ENCODE data around the gene C1orf226.

C1orf226 gene

DNA sequence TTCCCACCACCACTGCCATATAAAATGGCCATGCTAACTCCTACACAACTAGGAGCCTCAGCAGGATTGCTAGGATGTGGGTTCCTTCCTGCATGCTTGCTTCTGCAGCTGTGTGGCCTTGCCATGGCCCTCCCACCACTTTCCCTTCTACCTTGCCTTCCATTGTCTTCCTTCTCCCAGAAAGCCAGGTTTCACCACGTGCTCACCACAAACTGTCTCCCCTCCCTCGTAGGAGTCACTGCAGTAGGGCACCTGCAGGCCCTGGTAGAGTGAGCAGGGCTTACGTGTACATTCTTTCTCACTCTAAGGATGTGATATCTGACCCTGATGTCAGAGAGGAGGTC is 3.7 kb downstream of the C1orf226 start:
- DNase-seq (ENCODE audit: low spot score) = peak; percentile 15

- DNase-seq (ENCODE audit: low spot score) = peak; percentile 30
Observed at GRCh38 chr1:162385702-162386101, 4.2 kb downstream of the C1orf226 start.

- peak; percentile 34 for DNase-seq (ENCODE audit: low spot score)
Observed at GRCh38 chr1:162386292-162387225, 5.0 kb downstream of the C1orf226 start.

DNA sequence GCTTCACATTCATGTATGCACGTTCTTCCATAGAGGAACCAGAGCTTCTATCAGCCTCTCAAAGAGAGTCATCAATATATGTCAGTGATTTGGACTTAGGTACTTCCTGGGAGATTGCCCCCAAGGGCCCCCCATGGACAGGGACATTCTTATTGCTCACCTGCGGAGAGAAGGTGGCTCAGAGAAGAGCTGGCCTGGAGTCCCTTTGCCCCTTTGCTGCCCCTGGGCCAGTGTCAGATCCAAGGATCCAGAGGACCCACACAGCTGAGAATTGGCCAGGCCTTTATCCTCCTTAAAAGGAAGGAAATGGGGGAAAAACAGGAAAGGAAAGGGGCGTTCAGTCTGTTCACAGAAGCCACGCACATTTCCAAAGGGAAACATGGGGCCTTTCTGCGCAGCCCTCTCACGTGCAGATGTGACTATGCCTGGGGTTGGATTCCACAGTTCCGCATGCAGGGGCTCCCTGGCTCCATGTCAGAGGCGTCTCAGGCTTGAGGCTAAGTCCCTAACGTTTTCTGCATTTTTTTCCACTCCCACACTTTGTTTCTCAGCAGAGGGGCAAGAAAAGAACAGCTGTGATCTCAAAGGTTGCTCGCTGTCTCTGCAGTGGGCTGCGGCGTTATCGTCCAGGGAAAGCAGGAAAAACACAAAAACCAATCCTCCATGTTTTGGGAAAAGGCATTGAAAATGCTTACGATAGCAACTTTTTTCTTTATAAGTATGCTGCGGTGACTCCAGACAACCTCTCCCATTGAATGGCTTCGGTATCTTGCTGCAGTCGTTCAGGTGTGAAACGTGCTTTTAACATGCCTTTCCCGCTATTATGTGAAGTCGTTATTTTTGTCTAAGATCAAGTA is 5.9 kb downstream of the C1orf226 start:
- DNase-seq (ENCODE audit: low spot score) = peak; percentile 40

- DNase-seq (ENCODE audit: low spot score) = peak; percentile 41
Observed at GRCh38 chr1:162388083-162388594, 6.6 kb downstream of the C1orf226 start.

DNA sequence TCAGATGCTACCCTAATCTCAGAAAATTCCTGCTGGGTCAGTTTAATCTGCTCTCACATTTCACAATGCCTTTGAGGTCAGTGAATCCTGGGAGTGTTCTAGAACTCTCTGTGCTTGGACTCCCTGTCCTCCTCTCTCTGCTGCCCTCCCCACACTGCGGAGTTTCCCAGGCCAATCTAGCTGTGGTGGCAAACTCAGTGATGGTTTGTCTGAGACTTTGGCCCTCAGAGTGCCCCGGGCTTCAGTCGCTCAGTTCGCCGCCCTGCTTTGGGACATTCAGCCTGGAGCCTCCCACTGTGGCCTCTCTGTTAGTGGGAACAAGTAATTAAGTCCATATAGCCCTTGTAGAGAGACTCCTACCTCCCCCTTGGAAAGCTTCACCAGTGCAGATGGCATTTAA is 7.1 kb downstream of the C1orf226 start:
- DNase-seq (ENCODE audit: low spot score) = peak; percentile 50

GRCh38 chr1:162389021-162389818 is 7.7 kb downstream of the C1orf226 start:
- peak; percentile 69 for DNase-seq (ENCODE audit: low spot score)

GRCh38 chr1:162389971-162390370 is 8.4 kb downstream of the C1orf226 start:
- no peak for DNase-seq (ENCODE audit: low spot score)

- DNase-seq (ENCODE audit: low spot score) = no peak
Observed at GRCh38 chr1:162390396-162391185, 9.1 kb downstream of the C1orf226 start.

GRCh38 chr1:162391790-162392563 is 10.4 kb downstream of the C1orf226 start:
- DNase-seq (ENCODE audit: low spot score) = no peak

DNA sequence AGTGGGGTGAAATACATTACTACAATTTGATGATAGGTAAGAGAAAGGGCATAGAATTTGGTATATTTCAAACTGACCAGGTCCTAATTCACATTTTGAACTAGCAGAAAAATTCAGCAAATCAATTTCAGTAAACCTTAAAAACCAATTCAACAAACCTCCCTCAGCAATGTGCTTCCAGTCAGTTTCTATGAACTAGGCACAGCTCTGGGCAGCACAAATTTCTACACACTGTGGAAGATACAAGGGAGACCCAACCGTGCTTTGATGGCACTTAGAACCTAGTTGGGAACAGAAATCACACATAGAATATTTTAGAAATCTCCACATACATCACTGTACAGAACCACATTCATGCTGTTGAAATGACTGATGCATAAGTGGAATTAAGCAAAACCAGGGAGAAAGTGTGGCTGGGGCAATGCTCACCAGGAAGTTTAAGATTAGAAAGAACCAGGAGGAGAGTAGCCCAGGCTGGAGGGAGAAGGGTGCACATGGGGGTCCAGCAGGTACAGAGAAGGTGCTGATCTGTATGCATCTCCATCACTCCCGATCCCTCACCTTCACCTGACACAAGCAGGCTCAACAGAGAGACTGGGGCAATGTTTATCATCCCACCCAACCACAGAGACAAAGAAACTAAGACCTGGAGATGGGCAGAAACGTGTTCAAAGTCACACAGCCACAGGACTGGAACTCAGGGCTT is 14.8 kb downstream of the C1orf226 start:
- DNase-seq (ENCODE audit: low spot score) = no peak

GRCh38 chr1:162397039-162397448 is 15.5 kb downstream of the C1orf226 start:
- DNase-seq (ENCODE audit: low spot score) = no peak

DNA sequence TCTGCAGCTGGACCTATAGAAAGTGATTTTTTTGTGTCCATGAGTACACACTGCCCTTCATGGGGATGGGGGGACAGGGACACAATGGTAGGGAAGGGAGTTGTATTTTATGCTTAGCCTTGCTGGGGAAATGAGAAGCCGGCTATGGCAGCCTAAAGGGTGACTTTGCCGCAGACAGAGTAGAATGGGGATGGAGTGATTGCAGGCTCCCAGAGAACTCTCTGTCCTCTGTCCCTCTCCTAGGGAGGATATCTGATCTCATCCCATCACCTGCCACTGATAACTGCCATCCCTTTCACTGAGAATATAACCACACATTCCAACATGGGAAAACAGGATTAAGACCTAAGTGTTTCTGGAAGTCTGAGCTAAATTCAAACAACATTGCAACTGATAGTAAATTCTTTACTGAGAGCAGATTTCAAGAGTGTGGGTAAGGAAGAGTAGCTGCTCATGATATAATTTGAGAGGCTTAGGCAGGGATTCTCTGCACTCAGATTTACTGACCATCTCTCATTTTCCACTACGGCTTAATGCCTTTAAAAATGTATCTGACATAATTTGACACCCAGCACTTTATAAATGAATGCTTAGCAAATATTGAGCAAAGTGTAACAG is 16.5 kb downstream of the C1orf226 start:
- no peak for DNase-seq (ENCODE audit: low spot score)

DNA sequence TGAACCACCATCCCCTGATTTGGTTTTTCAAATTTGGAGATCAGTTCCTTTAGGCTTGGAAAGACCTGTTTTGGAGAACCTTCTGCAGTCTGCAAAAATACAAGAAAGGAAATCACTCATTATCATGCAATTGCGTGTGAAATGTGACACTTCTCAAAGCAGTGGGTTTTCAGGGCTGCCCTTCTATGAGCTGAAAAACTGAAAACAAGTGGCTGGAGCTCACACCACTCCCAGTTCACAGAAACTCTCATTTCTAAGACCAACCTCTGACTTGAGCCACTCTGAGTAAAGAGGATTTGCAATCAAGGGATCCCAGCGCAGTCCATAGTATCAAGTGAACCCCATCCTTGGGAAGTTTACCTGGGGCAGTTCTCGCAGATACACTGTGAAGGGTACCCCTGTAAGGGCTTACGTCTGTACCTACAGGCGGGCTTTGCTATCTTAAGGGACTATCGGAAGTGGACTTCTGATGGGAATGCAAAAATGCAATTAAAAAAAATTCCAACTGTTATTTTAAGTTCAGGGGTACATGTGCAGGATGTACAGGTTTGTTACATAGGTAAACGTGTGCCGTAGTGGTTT is 17.6 kb downstream of the C1orf226 start:
- DNase-seq (ENCODE audit: low spot score) = no peak

GRCh38 chr1:162400790-162401355 is 19.3 kb downstream of the C1orf226 start:
- DNase-seq (ENCODE audit: low spot score) = no peak

DNA sequence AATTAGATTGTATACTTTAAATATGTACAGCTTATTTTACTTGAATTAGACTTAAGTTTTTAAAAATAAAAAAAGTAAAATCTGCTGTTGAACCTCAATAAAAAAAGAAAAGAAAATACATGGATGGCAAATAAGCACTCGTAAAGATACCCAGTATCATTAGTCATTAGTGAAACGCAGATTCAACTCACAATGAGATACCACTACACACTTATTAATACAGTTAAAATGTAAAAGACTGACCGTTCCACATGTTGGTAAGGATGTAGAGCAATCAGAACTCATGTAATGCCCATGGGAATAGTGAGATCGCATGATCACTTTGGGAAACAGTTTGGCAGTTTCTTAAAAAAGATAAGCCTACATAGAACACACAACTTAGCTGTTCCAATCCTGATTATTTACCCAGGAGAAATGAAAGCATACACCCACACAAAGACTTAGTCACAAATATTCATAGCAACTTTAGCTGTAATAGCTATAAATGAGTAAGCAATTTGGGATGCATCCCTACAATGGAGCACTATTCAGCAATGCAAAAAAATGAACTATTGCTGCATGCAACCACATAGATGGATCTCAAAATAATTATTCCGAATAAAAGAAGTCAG is 23.1 kb downstream of the C1orf226 start:
- no peak for DNase-seq (ENCODE audit: low spot score)

GRCh38 chr1:162405800-162406199 is 24.3 kb downstream of the C1orf226 start:
- DNase-seq (ENCODE audit: low spot score) = no peak

GRCh38 chr1:162406811-162407210 is 25.3 kb downstream of the C1orf226 start:
- DNase-seq (ENCODE audit: low spot score) = no peak

Measured in ecto neural progenitor cell (in vitro differentiated cells).